GM23248 (cell line): Measurements from ENCODE around the gene PEX7.
"Not testable (repeated sequence)": the region's sequence is repeated elsewhere in the genome, so short reads cannot be mapped to it uniquely, and the experiment has no call there.

Experiments used
- EZH2 ChIP-seq: fragments of 200-600 bp; sonication (generic); IDR thresholded peaks from 2 replicates; pipeline ENCODE4 v1.6.1; 2018; ENCODE audit warnings: antibody characterized with exemption, mild to moderate bottlenecking; ENCODE audit not compliant: insufficient read depth, poor library complexity, severe bottlenecking
- EZH2phosphoT487 ChIP-seq: fragments of 200-600 bp; sonication (generic); IDR thresholded peaks from 2 replicates; pipeline ENCODE4 v1.6.1; 2018; ENCODE audit warnings: antibody characterized with exemption, moderate library complexity, mild to moderate bottlenecking, low read depth; ENCODE audit not compliant: insufficient read depth

GRCh38 chr6:136789440-136789839 lies 33.0 kb upstream of the PEX7 start:
- TF ChIP-seq EZH2, EZH2phosphoT487: not testable (repeated sequence)
